GM12801 (cell line): ENCODE results near the gene ASTN2.

ENCODE experiments used
- TF ChIP-seq, protein P1 (sequence below): IDR thresholded peaks from one replicate; pipeline ENCODE4 v1.5.1; 2011; ENCODE audit warnings: control low read depth; ENCODE audit not compliant: insufficient read length; ENCODE audit errors: extremely low read depth

ASTN2 gene

DNA sequence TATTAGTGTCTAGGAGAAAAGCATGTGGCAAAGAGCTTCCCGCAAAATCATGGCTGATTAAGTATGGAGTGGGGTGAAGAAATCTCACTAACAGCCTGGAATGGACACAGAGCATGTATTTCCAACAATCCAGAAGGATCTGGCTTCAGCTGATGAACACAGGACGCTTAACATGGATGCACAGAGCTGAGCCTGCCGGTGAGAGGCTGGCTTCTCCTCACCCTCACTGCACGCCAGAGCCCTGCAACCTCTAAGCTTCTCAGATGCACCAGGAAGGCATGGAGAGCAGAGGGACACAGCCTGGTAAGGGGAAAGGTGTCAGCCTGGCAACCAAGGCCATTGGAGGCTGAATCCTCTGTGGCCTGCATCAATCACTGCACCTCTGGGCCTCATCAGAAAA, 429.3 kb downstream of the ASTN2 start:
- TF ChIP-seq, protein P1, sequence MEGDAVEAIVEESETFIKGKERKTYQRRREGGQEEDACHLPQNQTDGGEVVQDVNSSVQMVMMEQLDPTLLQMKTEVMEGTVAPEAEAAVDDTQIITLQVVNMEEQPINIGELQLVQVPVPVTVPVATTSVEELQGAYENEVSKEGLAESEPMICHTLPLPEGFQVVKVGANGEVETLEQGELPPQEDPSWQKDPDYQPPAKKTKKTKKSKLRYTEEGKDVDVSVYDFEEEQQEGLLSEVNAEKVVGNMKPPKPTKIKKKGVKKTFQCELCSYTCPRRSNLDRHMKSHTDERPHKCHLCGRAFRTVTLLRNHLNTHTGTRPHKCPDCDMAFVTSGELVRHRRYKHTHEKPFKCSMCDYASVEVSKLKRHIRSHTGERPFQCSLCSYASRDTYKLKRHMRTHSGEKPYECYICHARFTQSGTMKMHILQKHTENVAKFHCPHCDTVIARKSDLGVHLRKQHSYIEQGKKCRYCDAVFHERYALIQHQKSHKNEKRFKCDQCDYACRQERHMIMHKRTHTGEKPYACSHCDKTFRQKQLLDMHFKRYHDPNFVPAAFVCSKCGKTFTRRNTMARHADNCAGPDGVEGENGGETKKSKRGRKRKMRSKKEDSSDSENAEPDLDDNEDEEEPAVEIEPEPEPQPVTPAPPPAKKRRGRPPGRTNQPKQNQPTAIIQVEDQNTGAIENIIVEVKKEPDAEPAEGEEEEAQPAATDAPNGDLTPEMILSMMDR: no peak

DNA sequence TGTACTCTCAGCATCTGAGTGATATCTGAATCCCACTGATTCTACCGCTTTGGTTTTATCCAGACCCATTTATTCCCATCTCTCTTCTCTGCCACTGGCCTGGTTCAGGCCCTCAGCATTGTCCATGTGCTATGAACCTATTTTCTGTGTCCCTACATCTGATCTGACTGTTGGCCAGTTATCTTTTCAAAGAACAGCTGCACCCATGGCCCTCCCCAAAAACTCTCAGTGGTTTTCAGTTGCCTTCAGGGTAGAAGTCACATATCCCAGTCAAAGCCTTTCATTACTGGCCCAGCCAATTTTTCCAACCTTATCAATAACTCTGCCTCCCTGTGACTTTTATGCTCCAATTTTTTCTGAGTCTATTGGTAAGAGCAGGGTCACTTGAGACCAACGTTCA, 430.7 kb downstream of the ASTN2 start:
- TF ChIP-seq, protein P1: no peak

DNA sequence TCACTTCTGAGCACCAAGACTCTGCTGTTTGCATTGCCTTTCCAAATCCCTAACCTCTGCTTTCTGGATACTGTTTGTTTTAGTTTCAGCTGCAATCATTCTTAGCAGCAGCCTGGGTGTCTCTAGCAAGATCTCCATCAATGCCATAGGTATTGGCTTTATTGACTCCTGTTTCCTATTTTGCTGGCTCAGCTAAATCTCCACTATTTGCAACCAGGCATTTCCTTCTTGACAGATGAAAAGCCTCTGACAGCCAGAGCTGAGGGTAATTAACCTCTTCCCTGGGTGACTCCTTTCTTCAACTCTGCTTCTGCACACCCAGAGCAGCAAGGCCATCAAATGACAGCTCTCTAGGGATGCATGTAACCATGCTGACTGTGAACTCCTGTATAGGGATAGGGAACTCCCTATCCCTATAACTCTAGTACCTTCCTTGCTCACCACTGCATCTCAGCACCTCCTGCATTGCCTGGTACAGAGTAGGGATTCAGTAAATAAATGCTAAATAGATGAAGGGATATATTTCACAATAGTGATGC, 434.2 kb downstream of the ASTN2 start:
- TF ChIP-seq, protein P1: no peak

DNA sequence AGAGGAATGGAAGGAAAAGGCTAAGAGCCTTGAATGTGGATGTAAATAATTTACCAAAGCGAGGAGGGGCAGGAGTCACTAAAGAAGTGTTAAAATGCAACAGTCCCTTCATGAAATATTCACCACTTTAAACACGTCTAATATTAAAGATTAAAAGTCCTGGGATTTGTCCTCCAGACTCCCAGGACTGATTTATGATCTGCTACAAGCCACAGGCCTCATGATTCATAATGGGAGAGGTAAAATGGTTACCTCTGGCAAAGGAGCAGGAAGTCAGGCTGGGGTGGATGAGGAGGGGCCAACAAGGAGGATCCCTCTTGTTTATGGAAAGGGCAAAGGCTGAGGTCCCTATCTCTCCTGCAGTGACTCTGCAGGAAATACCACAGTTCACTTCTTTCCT, 435.4 kb downstream of the ASTN2 start:
- TF ChIP-seq, protein P1: no peak

DNA sequence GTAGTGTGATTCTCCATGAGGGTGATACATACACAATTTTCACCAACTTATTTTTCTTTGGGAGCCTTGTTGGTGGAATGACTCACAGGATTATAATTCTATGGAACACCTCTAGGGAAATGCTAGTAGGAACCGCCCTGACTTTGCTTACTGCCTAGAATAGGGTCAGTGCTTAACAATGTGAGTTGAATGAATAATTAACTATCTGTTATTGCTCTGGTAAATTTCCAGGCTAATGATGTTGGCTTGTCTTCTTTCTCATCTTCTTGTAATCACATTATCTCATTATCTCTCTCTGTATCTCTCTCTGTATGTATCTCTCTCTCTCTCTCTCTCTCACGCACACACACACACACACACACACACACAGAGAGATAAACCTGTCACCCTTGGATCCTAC, 436.7 kb downstream of the ASTN2 start:
- TF ChIP-seq, protein P1: no peak

DNA sequence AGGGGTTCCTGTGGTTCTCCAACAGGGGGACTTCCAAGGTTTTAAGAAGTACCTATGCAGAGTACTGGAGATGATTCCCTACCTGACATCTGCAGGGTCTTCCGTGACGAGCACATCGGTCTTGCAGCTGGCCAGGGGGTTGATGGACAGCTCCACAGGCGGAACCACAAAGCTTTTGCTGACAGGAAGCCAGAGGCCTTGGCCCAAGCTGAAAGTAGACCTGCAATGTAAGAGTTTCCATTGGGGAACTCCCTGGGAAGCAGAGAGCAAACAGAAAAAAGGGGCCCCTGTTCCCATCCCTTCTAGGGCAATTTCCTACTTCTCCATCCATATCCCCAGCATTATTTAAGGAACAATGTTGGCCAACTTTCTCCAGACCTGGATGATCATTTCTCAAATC, 439.7 kb downstream of the ASTN2 start:
- TF ChIP-seq, protein P1: no peak

DNA sequence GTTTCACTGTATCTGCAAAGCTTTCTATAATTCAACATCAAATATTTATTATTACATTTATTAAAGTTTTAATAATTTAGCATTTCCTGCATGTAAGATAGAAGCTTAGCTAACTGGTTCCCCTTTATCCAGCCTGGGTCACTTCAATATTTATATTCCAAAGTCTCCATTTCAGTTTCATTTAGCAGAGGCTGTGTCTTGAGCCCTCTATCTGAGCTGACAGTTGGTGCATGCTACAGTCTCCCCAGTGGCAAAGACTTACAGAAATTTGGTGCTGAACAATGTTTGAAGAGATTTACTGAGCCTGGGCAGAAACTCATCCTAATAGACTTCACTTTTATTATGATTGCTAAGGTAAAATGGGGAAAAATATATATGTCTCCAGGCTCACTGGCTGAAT, 448.7 kb downstream of the ASTN2 start:
- TF ChIP-seq, protein P1: no peak
